H9 (cell line): ENCODE data around the gene PTPRN2. TPM values are rescaled to one million over a fixed set of nuclear protein-coding genes. Genes with fewer than 3 reads are reported as not detected.

Experiments
- DNase-seq: peaks from one replicate; pipeline ENCODE4 v3.0.0-alpha.2; 2017
- H2AFZ ChIP-seq: one replicate; pipeline ENCODE4 v1.6.1; 2013; ENCODE audit warnings: mild to moderate bottlenecking, low read length, control low read depth, moderate library complexity
- H2AK5ac ChIP-seq: 2 replicates; pipeline ENCODE4 v1.6.1; 2013; ENCODE audit warnings: low read length, control low read depth, mixed read lengths; ENCODE audit not compliant: insufficient read length
- H2BK120ac ChIP-seq: one replicate; pipeline ENCODE4 v1.6.1; 2013; ENCODE audit warnings: low read depth, mild to moderate bottlenecking, low read length, control low read depth, inconsistent platforms; ENCODE audit not compliant: poor library complexity, severe bottlenecking
- H2BK12ac ChIP-seq: 2 replicates; pipeline ENCODE4 v1.6.1; 2013; ENCODE audit warnings: low read length, control low read depth, mixed read lengths, low read depth; ENCODE audit not compliant: insufficient read length
- H2BK15ac ChIP-seq: 2 replicates; pipeline ENCODE4 v1.6.1; 2013; ENCODE audit warnings: low read depth, low read length, control low read depth
- H2BK20ac ChIP-seq: one replicate; pipeline ENCODE4 v1.6.1; 2013; ENCODE audit warnings: low read depth, mild to moderate bottlenecking, low read length, control low read depth, inconsistent platforms; ENCODE audit not compliant: poor library complexity, severe bottlenecking
- H2BK5ac ChIP-seq: 2 replicates; pipeline ENCODE4 v1.6.1; 2013; ENCODE audit warnings: low read length, control low read depth, mixed read lengths; ENCODE audit not compliant: insufficient read length
- H3K14ac ChIP-seq: 2 replicates; pipeline ENCODE4 v1.6.1; 2013; ENCODE audit warnings: low read length, control low read depth; ENCODE audit not compliant: insufficient read depth
- H3K18ac ChIP-seq: 2 replicates; pipeline ENCODE4 v1.6.1; 2013; ENCODE audit warnings: low read depth, mild to moderate bottlenecking, mixed read lengths, low read length, control low read depth; ENCODE audit not compliant: insufficient read length
- H3K23ac ChIP-seq: 2 replicates; pipeline ENCODE4 v1.6.1; 2013; ENCODE audit warnings: low read length, control low read depth, mixed read lengths, low read depth; ENCODE audit not compliant: insufficient read length
- H3K23me2 ChIP-seq: 2 replicates; pipeline ENCODE4 v1.6.1; 2013; ENCODE audit warnings: low read depth, mild to moderate bottlenecking, mixed read lengths, low read length, control low read depth; ENCODE audit not compliant: insufficient read length, poor library complexity, severe bottlenecking
- H3K27ac ChIP-seq: 2 replicates; pipeline ENCODE4 v1.5.1; 2013; ENCODE audit warnings: low read length, control low read depth, mixed read lengths, low read depth; ENCODE audit not compliant: insufficient read length
- H3K27me3 ChIP-seq: 2 replicates; pipeline ENCODE4 v1.6.1; 2013; ENCODE audit warnings: low read length, control low read depth, inconsistent platforms; ENCODE audit not compliant: insufficient read depth
- H3K4ac ChIP-seq: 2 replicates; pipeline ENCODE4 v1.6.1; 2013; ENCODE audit warnings: low read depth, mild to moderate bottlenecking, control low read depth, inconsistent platforms, low read length, moderate library complexity
- H3K4me1 ChIP-seq: 2 replicates; pipeline ENCODE4 v1.6.1; 2013; ENCODE audit warnings: low read length, control low read depth, inconsistent platforms; ENCODE audit not compliant: insufficient read depth
- H3K4me2 ChIP-seq: 2 replicates; pipeline ENCODE4 v1.6.1; 2013; ENCODE audit warnings: low read length, control low read depth, mixed read lengths; ENCODE audit not compliant: insufficient read length, insufficient read depth
- H3K56ac ChIP-seq: 2 replicates; pipeline ENCODE4 v1.6.1; 2013; ENCODE audit warnings: low read depth, mild to moderate bottlenecking, mixed read lengths, low read length, control low read depth; ENCODE audit not compliant: insufficient read length
- H3K79me1 ChIP-seq: 2 replicates; pipeline ENCODE4 v1.6.1; 2013; ENCODE audit warnings: low read depth, mild to moderate bottlenecking, moderate library complexity, low read length, control low read depth, inconsistent platforms; ENCODE audit not compliant: insufficient read depth, poor library complexity, severe bottlenecking
- H3K79me2 ChIP-seq: 2 replicates; pipeline ENCODE4 v1.6.1; 2013; ENCODE audit warnings: low read length, control low read depth, inconsistent platforms; ENCODE audit not compliant: insufficient read depth
- H3K9ac ChIP-seq: 2 replicates; pipeline ENCODE4 v1.6.1; 2013; ENCODE audit warnings: low read length, control low read depth, mixed read lengths; ENCODE audit not compliant: insufficient read length; ENCODE audit errors: extremely low read depth
- H3K9me3 ChIP-seq: one replicate; pipeline ENCODE4 v1.6.1; 2013; ENCODE audit warnings: low read depth, low read length, inconsistent platforms; ENCODE audit not compliant: control insufficient read depth
- H3T11ph ChIP-seq: one replicate; pipeline ENCODE4 v1.6.1; 2013; ENCODE audit warnings: mild to moderate bottlenecking, low read length, control low read depth, inconsistent platforms
- H4K20me1 ChIP-seq: one replicate; pipeline ENCODE4 v1.6.1; 2013; ENCODE audit not compliant: control insufficient read depth, insufficient read length, insufficient read depth
- H4K5ac ChIP-seq: 2 replicates; pipeline ENCODE4 v1.6.1; 2013; ENCODE audit warnings: low read depth, mild to moderate bottlenecking, mixed read lengths, low read length, control low read depth; ENCODE audit not compliant: insufficient read length
- H4K8ac ChIP-seq: replicated peaks from 2 replicates; pipeline ENCODE4 v1.6.1; 2013; ENCODE audit warnings: low read length, control low read depth, mixed read lengths, low read depth; ENCODE audit not compliant: insufficient read length
- H4K91ac ChIP-seq: 2 replicates; pipeline ENCODE4 v1.6.1; 2013; ENCODE audit warnings: low read depth, mild to moderate bottlenecking, moderate library complexity, mixed read lengths, low read length, control low read depth; ENCODE audit not compliant: insufficient read length
- H3K27ac Mint-ChIP-seq, 3 experiments: 2 replicates in 2 of 3; 3 replicates in 1 of 3; pipeline ENCODE4 v1.8.0; 2020 to 2021; ENCODE audit warnings: mixed read lengths in 3 of 3, mild to moderate bottlenecking in 1 of 3, moderate library complexity in 1 of 3
- H3K27me3 Mint-ChIP-seq: 2 replicates; pipeline ENCODE4 v1.8.0; 2021; ENCODE audit warnings: low read depth, mild to moderate bottlenecking, moderate library complexity, mixed read lengths
- H3K36me3 Mint-ChIP-seq, 3 experiments: 2 replicates in 2 of 3; 3 replicates in 1 of 3; pipeline ENCODE4 v1.8.0; 2020 to 2021; ENCODE audit warnings: low read depth in 3 of 3, mixed read lengths in 3 of 3; ENCODE audit not compliant: insufficient read depth in 1 of 3
- H3K4me1 Mint-ChIP-seq, 2 experiments: 2 replicates each; pipeline ENCODE4 v1.8.0; 2020; ENCODE audit warnings: mixed read lengths in 2 of 2
- H3K4me3 Mint-ChIP-seq, 2 experiments: 2 replicates in 1 of 2; 3 replicates in 1 of 2; pipeline ENCODE4 v1.8.0; 2020 to 2021; ENCODE audit warnings: mild to moderate bottlenecking in 2 of 2, mixed read lengths in 2 of 2, moderate library complexity in 1 of 2
- H3K9me3 Mint-ChIP-seq, 2 experiments: 2 replicates in 1 of 2; 3 replicates in 1 of 2; pipeline ENCODE4 v1.8.0; 2020; ENCODE audit warnings: mild to moderate bottlenecking in 2 of 2, mixed read lengths in 2 of 2, moderate library complexity in 1 of 2
- WGBS: extraction: QIAGEN DNeasy Blood & Tissue Kit; methylation state at CpG from one replicate; pipeline ENCODE4 v1.1.7; 2013; ENCODE audit warnings: missing lambda C conversion rate, low lambda C conversion rate, mixed read lengths; ENCODE audit not compliant: insufficient read length; ENCODE audit errors: extremely low coverage; 5-methylcytosine and 5-hydroxymethylcytosine counted together
- total RNA-seq: library from RNA; stranded (reverse); gene quantifications from 2 replicates; pipeline ENCODE4 v1.2.1, GENCODE V29; 2021
- TF ChIP-seq, protein P1 (sequence below): fragments of 200-600 bp; sonication (generic); conservative IDR thresholded peaks from 3 replicates; pipeline ENCODE4 v1.8.0; 2021; ENCODE audit warnings: antibody characterized with exemption, mild to moderate bottlenecking

The PTPRN2 gene
- total RNA-seq, 1 experiment from 2014 or later, result 5.2 TPM

DNA sequence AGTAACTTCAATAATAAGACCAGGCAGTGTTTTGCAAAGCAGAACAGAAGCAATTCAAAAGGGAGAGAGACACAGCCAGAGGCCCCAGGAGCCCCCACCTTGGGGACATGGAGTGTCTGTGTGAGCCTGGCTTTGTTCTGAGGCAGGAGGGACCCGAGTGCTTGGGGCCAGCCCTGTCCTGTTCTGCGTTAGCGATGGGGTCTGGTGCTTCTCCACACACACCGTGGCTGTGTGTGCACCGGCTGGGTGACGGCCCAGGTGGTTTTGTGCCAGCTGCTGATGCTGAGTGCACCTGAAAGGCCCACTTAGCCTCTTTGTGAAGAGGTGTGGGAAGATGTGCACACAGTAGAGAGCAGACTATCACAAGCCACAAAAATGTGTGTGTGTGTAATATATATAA is 781.9 kb downstream of the PTPRN2 start:
- Mint-ChIP-seq H3K4me1 (peaks cover 20 to 24% of the 10 kb centered on the region in 2 experiments), H3K9me3 (peaks cover 24 to 34% of the 10 kb centered on the region in 2 experiments), H3K27ac (no peak overlapping the region; a peak in 3 of 7 replicates), H3K36me3 (peaks cover 15 to 34% (median 21%) of the 10 kb centered on the region in 3 experiments), H3K27me3 (peaks cover 4% of the 10 kb centered on the region; the same call in 1 of the 2 replicates), H3K4me3 (no peak overlapping the region)
- TF ChIP-seq, protein P1, sequence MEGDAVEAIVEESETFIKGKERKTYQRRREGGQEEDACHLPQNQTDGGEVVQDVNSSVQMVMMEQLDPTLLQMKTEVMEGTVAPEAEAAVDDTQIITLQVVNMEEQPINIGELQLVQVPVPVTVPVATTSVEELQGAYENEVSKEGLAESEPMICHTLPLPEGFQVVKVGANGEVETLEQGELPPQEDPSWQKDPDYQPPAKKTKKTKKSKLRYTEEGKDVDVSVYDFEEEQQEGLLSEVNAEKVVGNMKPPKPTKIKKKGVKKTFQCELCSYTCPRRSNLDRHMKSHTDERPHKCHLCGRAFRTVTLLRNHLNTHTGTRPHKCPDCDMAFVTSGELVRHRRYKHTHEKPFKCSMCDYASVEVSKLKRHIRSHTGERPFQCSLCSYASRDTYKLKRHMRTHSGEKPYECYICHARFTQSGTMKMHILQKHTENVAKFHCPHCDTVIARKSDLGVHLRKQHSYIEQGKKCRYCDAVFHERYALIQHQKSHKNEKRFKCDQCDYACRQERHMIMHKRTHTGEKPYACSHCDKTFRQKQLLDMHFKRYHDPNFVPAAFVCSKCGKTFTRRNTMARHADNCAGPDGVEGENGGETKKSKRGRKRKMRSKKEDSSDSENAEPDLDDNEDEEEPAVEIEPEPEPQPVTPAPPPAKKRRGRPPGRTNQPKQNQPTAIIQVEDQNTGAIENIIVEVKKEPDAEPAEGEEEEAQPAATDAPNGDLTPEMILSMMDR, result no peak
- Histone ChIP-seq H4K91ac (no peak overlapping the region), H2BK12ac (no peak overlapping the region), H2BK15ac (no peak overlapping the region), H3T11ph (no peak overlapping the region), H3K27ac (no peak overlapping the region), H2AK5ac (no peak overlapping the region), H3K56ac (no peak overlapping the region), H3K4ac (no peak overlapping the region), H3K79me1 (no peaks in the 10 kb centered on the region), H3K27me3 (no peaks in the 10 kb centered on the region), H3K18ac (no peak overlapping the region), H2BK120ac (no peak overlapping the region), H2BK20ac (no peak overlapping the region), H3K79me2 (no peaks in the 10 kb centered on the region), H2AFZ (no peak overlapping the region), H3K9ac (no peak overlapping the region), H3K14ac (no peak overlapping the region), H4K8ac (no peak overlapping the region), H3K23ac (no peak overlapping the region), H3K4me2 (no peak overlapping the region), H4K20me1 (no peaks in the 10 kb centered on the region), H3K4me1 (no peaks in the 10 kb centered on the region), H2BK5ac (no peak overlapping the region), H3K23me2 (no peaks in the 10 kb centered on the region), H3K9me3 (peaks cover 19% of the 10 kb centered on the region), H4K5ac (no peak overlapping the region)
- no peak for DNase-seq
- WGBS, result no CpG with 5 or more reads among the region's 6 CpGs
